GM19240 (cell line): ENCODE results near the gene TNS4.
A peak's percentile ranks its signal among the peaks of the same experiment; 100 is the strongest.

Source experiments
- DNase-seq: peaks from one replicate; pipeline ENCODE4 v3.0.0; 2011; ENCODE audit warnings: low spot score; ENCODE audit not compliant: insufficient read length

Gene TNS4

GRCh38 chr17:40458851-40459482 lies 42.5 kb downstream of the TNS4 start:
- no peak for DNase-seq

DNA sequence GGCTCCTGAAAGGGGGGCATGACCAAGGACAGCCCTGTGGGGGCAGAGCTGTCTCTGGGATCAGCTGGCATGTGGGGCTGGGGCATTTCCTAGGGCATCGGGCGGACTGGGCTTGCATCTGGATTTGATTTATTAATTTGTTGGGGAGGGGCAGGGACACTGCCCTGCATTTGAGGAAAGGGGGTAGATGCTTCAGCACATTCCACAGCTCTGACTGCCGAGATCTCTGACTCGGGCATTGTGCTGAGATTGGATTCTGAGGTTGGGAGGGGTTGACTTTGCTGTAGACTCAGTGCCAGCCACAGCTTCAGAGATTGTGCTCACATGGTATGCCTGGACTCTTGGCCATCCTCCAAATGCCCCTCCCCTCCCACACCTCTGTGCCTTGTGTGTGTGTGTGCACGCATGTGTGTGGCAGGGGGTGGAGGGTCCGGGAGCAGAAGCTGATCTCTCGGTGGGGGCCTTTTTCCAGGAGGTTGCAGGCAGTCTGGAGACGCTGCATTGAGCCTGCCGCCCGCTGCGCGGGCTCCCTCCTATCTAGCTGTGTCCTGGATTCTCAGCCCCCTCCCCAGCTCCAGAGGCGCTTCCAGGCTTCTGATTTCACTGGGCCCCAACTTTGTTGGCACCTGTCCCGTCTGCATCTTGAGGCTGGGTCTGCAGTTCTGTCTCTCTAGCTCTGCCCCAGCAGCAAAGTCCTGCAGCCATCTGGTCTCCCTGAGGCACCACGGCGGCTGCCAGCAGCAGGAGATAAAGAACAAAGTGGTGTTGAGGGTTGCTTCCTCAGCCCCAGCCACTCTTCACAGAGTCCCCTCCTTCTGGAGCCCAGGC lies 43.2 kb downstream of the TNS4 start:
- no peak for DNase-seq

- DNase-seq, result no peak
Observed at GRCh38 chr17:40457369-40457768, 44.1 kb downstream of the TNS4 start.

GRCh38 chr17:40456396-40456951 lies 44.9 kb downstream of the TNS4 start:
- DNase-seq, result no peak

- no peak for DNase-seq
Observed at GRCh38 chr17:40454613-40454995, 46.8 kb downstream of the TNS4 start.

GRCh38 chr17:40453881-40454612 lies 47.4 kb downstream of the TNS4 start:
- no peak for DNase-seq

GRCh38 chr17:40452921-40453378 lies 48.5 kb downstream of the TNS4 start:
- DNase-seq, result no peak

DNA sequence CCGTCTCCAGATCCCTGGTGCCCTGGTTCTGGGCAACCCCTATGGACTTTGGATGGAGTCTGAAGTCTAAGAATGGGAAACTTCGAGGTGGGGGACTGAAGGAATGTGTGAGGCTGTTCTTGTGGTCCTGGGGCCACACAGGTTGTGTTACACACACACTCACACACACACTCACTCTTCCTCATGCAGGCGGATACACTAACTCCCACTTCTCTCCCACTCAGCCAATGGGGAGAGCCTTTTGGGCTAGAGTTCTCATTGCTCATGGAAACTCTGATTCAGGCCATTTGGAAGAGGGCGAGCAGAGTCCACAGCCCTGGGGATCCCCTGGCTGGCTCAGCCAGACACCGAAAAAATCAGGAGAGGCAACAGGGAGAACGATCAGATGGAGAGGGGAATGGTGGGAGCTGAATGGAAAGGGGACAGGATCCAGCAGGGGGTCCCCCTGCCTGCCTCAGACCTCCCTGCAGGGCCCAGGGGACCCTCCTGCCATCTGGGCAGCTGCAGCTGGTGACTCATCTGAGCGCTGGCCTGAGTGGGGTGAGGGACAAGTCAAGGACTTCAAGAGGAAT lies 49.1 kb downstream of the TNS4 start:
- DNase-seq, result no peak

- DNase-seq, result no peak
Observed at GRCh38 chr17:40451420-40451819, 50.0 kb downstream of the TNS4 start.

- peak; percentile 43 for DNase-seq
Observed at GRCh38 chr17:40450175-40450574, 51.2 kb downstream of the TNS4 start.

DNA sequence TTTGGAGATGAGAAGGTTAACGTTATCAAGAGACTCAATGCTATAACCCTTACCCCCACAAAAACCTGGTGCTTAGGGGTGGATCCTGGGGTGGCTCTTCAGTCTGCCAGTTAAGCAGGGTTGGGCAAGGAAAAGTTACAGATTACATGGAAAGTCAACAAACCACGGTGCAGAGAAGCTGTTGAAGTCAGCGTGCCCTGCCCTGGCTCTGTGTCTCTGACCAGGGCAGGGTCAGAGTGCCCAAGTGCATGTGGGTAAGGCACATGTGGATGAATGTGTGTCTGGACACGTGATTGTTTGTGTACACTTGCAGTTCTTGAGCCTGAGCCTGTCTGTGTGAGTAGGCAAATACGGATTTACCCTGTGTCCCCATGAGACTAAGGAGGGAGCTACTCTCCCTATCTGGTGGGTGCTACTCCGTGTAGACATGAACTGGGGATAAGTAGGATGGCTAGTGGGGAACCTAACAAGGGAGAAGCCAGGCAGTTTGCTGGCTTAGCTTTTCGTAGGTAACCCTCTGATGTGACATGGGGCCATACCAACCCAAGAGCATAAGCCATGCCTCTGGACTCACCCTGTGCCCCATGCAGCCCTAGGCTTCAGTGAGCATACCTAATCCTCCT lies 52.7 kb downstream of the TNS4 start:
- no peak for DNase-seq

GRCh38 chr17:40448213-40448638 lies 53.2 kb downstream of the TNS4 start:
- no peak for DNase-seq

- DNase-seq, result no peak
Observed at GRCh38 chr17:40447806-40448205, 53.6 kb downstream of the TNS4 start.

DNA sequence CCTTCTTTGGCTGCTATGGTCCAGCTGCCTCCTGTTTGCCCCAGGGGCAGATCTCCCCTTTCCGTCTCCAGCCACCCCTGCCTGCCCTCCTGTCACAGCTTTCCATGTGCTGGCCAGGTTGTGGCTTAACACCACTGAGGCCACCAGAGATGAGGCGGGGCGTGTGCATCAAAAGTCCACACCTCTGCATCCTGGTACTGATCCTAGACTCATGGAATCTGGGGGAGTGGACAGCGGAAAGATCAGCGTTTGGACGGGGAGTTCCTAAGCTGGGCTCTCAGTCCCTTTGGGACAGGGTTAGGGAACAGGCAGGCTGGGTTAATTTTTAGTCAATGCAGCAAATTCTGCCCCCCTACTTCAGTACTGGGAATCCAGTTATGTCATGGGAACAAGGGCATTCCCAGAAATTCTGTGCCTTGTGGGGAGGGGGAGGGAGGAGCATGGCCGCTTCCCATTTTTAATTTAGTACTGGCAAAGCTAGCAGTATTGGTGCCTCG lies 54.2 kb downstream of the TNS4 start:
- DNase-seq, result no peak

GRCh38 chr17:40445751-40446468 lies 55.5 kb downstream of the TNS4 start:
- no peak for DNase-seq

GRCh38 chr17:40443988-40444899 lies 57.2 kb downstream of the TNS4 start:
- no peak for DNase-seq

- DNase-seq, result no peak
Observed at GRCh38 chr17:40443196-40443987, 58.0 kb downstream of the TNS4 start, which contains the start of gene IGFBP4. Gene IGFBP4, plus strand, starts transcription at chr17:40443450. Its CDS starts 286 bp downstream, at chr17:40443736.
